SK-N-SH treated with all-trans-retinoic acid at 6 μM for 48 hours (cell line): ENCODE data around the gene DYRK1B.

ENCODE experiments used
- ATAC-seq: fragments of 200-7000 bp; cut with Tn5 transposase; 3 replicates; pipeline ENCODE4 v1.9.1; 2020; ENCODE audit warnings: mild to moderate bottlenecking, moderate library complexity
- BACH2 ChIP-seq: fragments of 250-450 bp; sonication (Bioruptor Pico); IDR thresholded peaks from 2 replicates; pipeline ENCODE4 v1.9.0; 2021; ENCODE audit warnings: mild to moderate bottlenecking, borderline replicate concordance
- CREB5 ChIP-seq: fragments of 250-450 bp; sonication (Bioruptor Pico); IDR thresholded peaks from 2 replicates; pipeline ENCODE4 v1.5.1; 2020; ENCODE audit warnings: low read depth, mild to moderate bottlenecking, moderate library complexity
- CSDC2 ChIP-seq: fragments of 250-450 bp; sonication (Bioruptor Pico); IDR thresholded peaks from 2 replicates; pipeline ENCODE4 v1.5.0; 2020; ENCODE audit warnings: mild to moderate bottlenecking, moderate library complexity
- CSRNP3 ChIP-seq: fragments of 250-450 bp; sonication (Bioruptor Pico); IDR thresholded peaks from 2 replicates; pipeline ENCODE4 v1.5.1; 2021; ENCODE audit warnings: mild to moderate bottlenecking, moderate library complexity
- GLIS3 ChIP-seq: fragments of 250-450 bp; sonication (Bioruptor Pico); IDR thresholded peaks from 2 replicates; pipeline ENCODE4 v1.5.0; 2020; ENCODE audit warnings: mild to moderate bottlenecking, moderate library complexity
- ISL1 ChIP-seq: fragments of 250-450 bp; sonication (Bioruptor Pico); IDR thresholded peaks from 2 replicates; pipeline ENCODE4 v2.1.2; 2022; ENCODE audit warnings: mild to moderate bottlenecking, moderate library complexity
- PATZ1 ChIP-seq: fragments of 250-450 bp; sonication (Bioruptor Pico); IDR thresholded peaks from 2 replicates; pipeline ENCODE4 v1.8.0; 2020; ENCODE audit warnings: mild to moderate bottlenecking, moderate library complexity, borderline replicate concordance
- POU6F1 ChIP-seq: fragments of 250-450 bp; sonication (Bioruptor Pico); IDR thresholded peaks from 2 replicates; pipeline ENCODE4 v1.8.0; 2021; ENCODE audit warnings: low read depth, mild to moderate bottlenecking, moderate library complexity, borderline replicate concordance
- PPARA ChIP-seq: fragments of 250-450 bp; sonication (Bioruptor Pico); IDR thresholded peaks from 2 replicates; pipeline ENCODE4 v1.5.0; 2020; ENCODE audit warnings: mild to moderate bottlenecking, borderline replicate concordance
- RARB ChIP-seq: fragments of 250-450 bp; sonication (Bioruptor Pico); IDR thresholded peaks from 2 replicates; pipeline ENCODE4 v1.8.0; 2021; ENCODE audit warnings: mild to moderate bottlenecking, moderate library complexity
- SNAI2 ChIP-seq: fragments of 250-450 bp; sonication (Bioruptor Pico); IDR thresholded peaks from 2 replicates; pipeline ENCODE4 v1.5.0; 2020; ENCODE audit warnings: mild to moderate bottlenecking, moderate library complexity
- TCF4 ChIP-seq: fragments of 250-450 bp; sonication (Bioruptor Pico); IDR thresholded peaks from 2 replicates; pipeline ENCODE4 v1.8.0; 2021; ENCODE audit warnings: mild to moderate bottlenecking, moderate library complexity, borderline replicate concordance
- TSHZ2 ChIP-seq: fragments of 250-450 bp; sonication (Bioruptor Pico); IDR thresholded peaks from 2 replicates; pipeline ENCODE4 v1.5.0; 2020; ENCODE audit warnings: mild to moderate bottlenecking, moderate library complexity
- ZFP3 ChIP-seq: fragments of 250-450 bp; sonication (Bioruptor Pico); IDR thresholded peaks from 2 replicates; pipeline ENCODE4 v1.5.0; 2020; ENCODE audit warnings: mild to moderate bottlenecking, moderate library complexity
- ZFP30 ChIP-seq: fragments of 450-650 bp; formaldehyde crosslinking; IDR thresholded peaks from 2 replicates; pipeline ENCODE4 v1.5.0; 2022; ENCODE audit warnings: mild to moderate bottlenecking, moderate library complexity
- ZNF565 ChIP-seq: fragments of 450-650 bp; formaldehyde crosslinking; conservative IDR thresholded peaks from 2 replicates; pipeline ENCODE4 v1.5.0; 2020; ENCODE audit warnings: low read depth, mild to moderate bottlenecking, moderate library complexity
- ZNF70 ChIP-seq: fragments of 450-650 bp; formaldehyde crosslinking; IDR thresholded peaks from 2 replicates; pipeline ENCODE4 v1.5.0; 2020; ENCODE audit warnings: mild to moderate bottlenecking, moderate library complexity

Gene DYRK1B

GRCh38 chr19:39871362-39871761, 37.4 kb upstream of the DYRK1B start:
- no peak for ATAC-seq
- no peak for TF ChIP-seq PPARA (CRISPR knock-in tag)
- TF ChIP-seq ZFP3 (CRISPR knock-in tag): no peak
- TF ChIP-seq ZFP30 (CRISPR knock-in tag): no peak
- no peak for TF ChIP-seq TSHZ2 (CRISPR knock-in tag)
- TF ChIP-seq POU6F1 (CRISPR knock-in tag): no peak
- no peak for TF ChIP-seq SNAI2 (CRISPR knock-in tag)
- TF ChIP-seq BACH2 (CRISPR knock-in tag): no peak
- no peak for TF ChIP-seq CREB5 (CRISPR knock-in tag)
- TF ChIP-seq, all 23 proteins: peak for 0

GRCh38 chr19:39870171-39870971, 36.4 kb upstream of the DYRK1B start:
- no peak for TF ChIP-seq TSHZ2 (CRISPR knock-in tag)
- no peak for TF ChIP-seq CSRNP3
- no peak for TF ChIP-seq ISL1 (CRISPR knock-in tag)
- no peak for TF ChIP-seq ZNF70 (CRISPR knock-in tag)
- no peak for TF ChIP-seq PATZ1 (CRISPR knock-in tag)
- no peak for TF ChIP-seq TCF4 (CRISPR knock-in tag)
- TF ChIP-seq CREB5 (CRISPR knock-in tag): no peak
- no peak for TF ChIP-seq GLIS3 (CRISPR knock-in tag)
- TF ChIP-seq SNAI2 (CRISPR knock-in tag): no peak
- TF ChIP-seq ZNF565: no peak
- no peak for TF ChIP-seq CSDC2 (CRISPR knock-in tag)
- TF ChIP-seq RARB (CRISPR knock-in tag): no peak
- TF ChIP-seq ZFP30 (CRISPR knock-in tag): no peak
- no peak for TF ChIP-seq ZFP3 (CRISPR knock-in tag)
- no peak for TF ChIP-seq POU6F1 (CRISPR knock-in tag)
- no peak for ATAC-seq
